CD4-positive, alpha-beta T cell (primary cell): ENCODE data around the gene CDC42EP4. TPM values are rescaled to one million over a fixed set of nuclear protein-coding genes. Genes with fewer than 3 reads are reported as not detected.

ENCODE experiments used
- ATAC-seq: fragments of 200-7000 bp; cut with Tn5 transposase; one replicate; pipeline ENCODE4 v1.10.0; 2022; ENCODE audit warnings: mild to moderate bottlenecking; ENCODE audit not compliant: poor library complexity
- CTCF ChIA-PET: fragments of 350-600 bp; sonication (Branson Sonifier 250); formaldehyde crosslinking; loops from one replicate; lab custom pipeline; 2021; ENCODE audit warnings: antibody characterized with exemption, inconsistent platforms; lab: Charles Lee
- POLR2A ChIA-PET: fragments of 350-600 bp; sonication (Branson Sonifier 250); formaldehyde crosslinking; loops from one replicate; lab custom pipeline; 2021; ENCODE audit warnings: antibody characterized with exemption, inconsistent platforms; lab: Charles Lee
- DNase-seq, 14 experiments: peaks; one replicate each; pipeline ENCODE4 v3.0.0-alpha.2; 2013 to 2020; ENCODE audit warnings: mixed read lengths in 2 of 14
- H3K27ac ChIP-seq, 2 donors: one replicate each; pipeline versions ENCODE4 v1.5.1 to v1.7.0; 2013; ENCODE audit warnings: low read length in 2 of 2, low read depth in 1 of 2, mild to moderate bottlenecking in 1 of 2
- H3K27me3 ChIP-seq, 2 experiments: 1 replicate in 1 of 2; 2 replicates in 1 of 2; pipeline versions ENCODE4 v1.6.1 to v1.7.0; 2013; ENCODE audit warnings: low read length in 2 of 2, control low read depth in 1 of 2, mild to moderate bottlenecking in 1 of 2, moderate library complexity in 1 of 2; ENCODE audit not compliant: insufficient read depth in 2 of 2, control insufficient read depth in 1 of 2
- H3K36me3 ChIP-seq: one replicate; pipeline ENCODE4 v1.6.1; 2013; ENCODE audit warnings: low read length, control low read depth; ENCODE audit not compliant: insufficient read depth
- H3K4me1 ChIP-seq: one replicate; pipeline ENCODE4 v1.6.1; 2013; ENCODE audit warnings: low read length, control low read depth; ENCODE audit not compliant: insufficient read depth
- H3K4me3 ChIP-seq: one replicate; pipeline ENCODE4 v1.5.1; 2013; ENCODE audit warnings: mild to moderate bottlenecking, low read length, moderate library complexity
- H3K9me3 ChIP-seq, 2 experiments: 1 replicate in 1 of 2; 2 replicates in 1 of 2; pipeline versions ENCODE4 v1.6.1 to v1.7.0; 2013; ENCODE audit warnings: low read length in 2 of 2, mild to moderate bottlenecking in 2 of 2, control low read depth in 1 of 2, moderate library complexity in 1 of 2; ENCODE audit not compliant: control insufficient read depth in 1 of 2, insufficient read depth in 1 of 2
- H3K27ac Mint-ChIP-seq: one replicate; pipeline ENCODE4 v1.8.0; 2020; ENCODE audit warnings: mixed read lengths
- H3K27me3 Mint-ChIP-seq: one replicate; pipeline ENCODE4 v1.8.0; 2021; ENCODE audit warnings: mixed read lengths
- H3K36me3 Mint-ChIP-seq: one replicate; pipeline ENCODE4 v1.8.0; 2021; ENCODE audit warnings: low read depth, mixed read lengths
- H3K4me1 Mint-ChIP-seq: one replicate; pipeline ENCODE4 v1.8.0; 2021; ENCODE audit warnings: low read depth, mixed read lengths
- H3K4me3 Mint-ChIP-seq: one replicate; pipeline ENCODE4 v1.8.0; 2020; ENCODE audit warnings: mild to moderate bottlenecking, mixed read lengths
- H3K9me3 Mint-ChIP-seq: one replicate; pipeline ENCODE4 v1.8.0; 2020; ENCODE audit warnings: mixed read lengths
- CTCF ChIP-seq: fragments of 200-600 bp; IDR thresholded peaks from one replicate; pipeline ENCODE4 v1.8.0; 2022; ENCODE audit warnings: antibody characterized with exemption, mild to moderate bottlenecking
- intact Hi-C, 2 experiments: fragments of 100-400 bp; cut with DNase I in 1 of 2; cut with micrococcal nuclease in 1 of 2; formaldehyde crosslinking; loops; one replicate each; pipeline versions ENCODE4 v1.15.1 to v1.9.0; 2023 to 2025; cut with DNase I, micrococcal nuclease
- total RNA-seq, 174 experiments: library from RNA in 2 of 174; stranded (reverse) in 2 of 174; gene quantifications; one replicate each; pipeline ENCODE4 v1.2.3 and lab custom pipeline; 2021 to 2026

The CDC42EP4 gene
- total RNA-seq, 2 experiments from 2014 or later, result 2.9 to 3.5 TPM

- ATAC-seq, result no peak
Observed at GRCh38 chr17:73342050-73342522, 30.3 kb upstream of the CDC42EP4 start.

GRCh38 chr17:73341350-73342049 is 29.7 kb upstream of the CDC42EP4 start:
- Histone ChIP-seq H3K36me3 (no peaks in the 10 kb centered on the region), H3K4me3 (no peak overlapping the region), H3K4me1 (no peaks in the 10 kb centered on the region), H3K27me3 (no peaks in the 10 kb centered on the region), H3K27ac (no peak overlapping the region), H3K9me3 (no peaks in the 10 kb centered on the region)
- ATAC-seq, result no peak
- ChIA-PET POLR2A (no interaction called here), CTCF (interaction anchor here (0.5 kb wide), 1 partner anchor 1194 kb away, joined by 4 read pairs; no protein-coding TSS in a partner anchor)
- H3K4me1 Mint-ChIP-seq, result no peaks in the 10 kb centered on the region
- no peaks in the 10 kb centered on the region for H3K27me3 Mint-ChIP-seq
- no peak for DNase-seq
- intact Hi-C loops, result no loop called here
- no peaks in the 10 kb centered on the region for H3K9me3 Mint-ChIP-seq
- no peak for TF ChIP-seq CTCF
- H3K4me3 Mint-ChIP-seq, result no peak overlapping the region
- H3K36me3 Mint-ChIP-seq, result no peaks in the 10 kb centered on the region
- no peak overlapping the region for H3K27ac Mint-ChIP-seq

More at GRCh38 chr17:73342050-73342522, 30.3 kb upstream of the CDC42EP4 start:
- DNase-seq, result no peak
- Histone ChIP-seq H3K4me3 (no peak overlapping the region), H3K27me3 (no peaks in the 10 kb centered on the region), H3K4me1 (no peaks in the 10 kb centered on the region), H3K9me3 (no peaks in the 10 kb centered on the region), H3K36me3 (no peaks in the 10 kb centered on the region), H3K27ac (no peak overlapping the region)
- intact Hi-C loops, result no loop called here
- Mint-ChIP-seq H3K27me3 (no peaks in the 10 kb centered on the region), H3K4me1 (no peaks in the 10 kb centered on the region), H3K4me3 (no peak overlapping the region), H3K27ac (no peak overlapping the region), H3K9me3 (no peaks in the 10 kb centered on the region), H3K36me3 (no peaks in the 10 kb centered on the region)
- CTCF ChIA-PET, result no interaction called here
- POLR2A ChIA-PET, result no interaction called here
- TF ChIP-seq CTCF, result no peak

GRCh38 chr17:73340093-73340596 is 28.3 kb upstream of the CDC42EP4 start:
- ChIA-PET CTCF (no interaction called here), POLR2A (no interaction called here)
- ATAC-seq (no peak), DNase-seq (peak in 2 of 14 experiments; percentile 59 to 71)
- Histone ChIP-seq H3K36me3 (no peaks in the 10 kb centered on the region), H3K27me3 (no peaks in the 10 kb centered on the region), H3K4me1 (no peaks in the 10 kb centered on the region), H3K4me3 (no peak overlapping the region), H3K27ac (no peak overlapping the region), H3K9me3 (no peaks in the 10 kb centered on the region)
- H3K4me3 Mint-ChIP-seq, result no peak overlapping the region
- H3K4me1 Mint-ChIP-seq, result no peaks in the 10 kb centered on the region
- H3K27ac Mint-ChIP-seq, result no peak overlapping the region
- no peaks in the 10 kb centered on the region for H3K36me3 Mint-ChIP-seq
- H3K27me3 Mint-ChIP-seq, result no peaks in the 10 kb centered on the region
- no peaks in the 10 kb centered on the region for H3K9me3 Mint-ChIP-seq
- intact Hi-C loops, result no loop called here
- TF ChIP-seq CTCF, result no peak
